Measurements from ENCODE around the gene CLDN14.

- no peak for TF ChIP-seq CTCF (IDR thresholded peaks at IDR 0.05)
- TF ChIP-seq EZH2 (IDR thresholded peaks at IDR 0.05): no peak
These were observed 46.7 kb downstream of the CLDN14 start for GRCh38 chr21:36433059-36433709.

Data from neural progenitor cell (in vitro differentiated cells).